Measurements from ENCODE around the gene LRCOL1. TPM values are rescaled to one million over a fixed set of nuclear protein-coding genes. Genes with fewer than 3 reads are reported as not detected.

LRCOL1 gene
- total and polyA plus RNA-seq, 10 of the 15 experiments (the other 5 are each of a cell fraction or from before 2014, with no cell fraction given), result not detected

DNA sequence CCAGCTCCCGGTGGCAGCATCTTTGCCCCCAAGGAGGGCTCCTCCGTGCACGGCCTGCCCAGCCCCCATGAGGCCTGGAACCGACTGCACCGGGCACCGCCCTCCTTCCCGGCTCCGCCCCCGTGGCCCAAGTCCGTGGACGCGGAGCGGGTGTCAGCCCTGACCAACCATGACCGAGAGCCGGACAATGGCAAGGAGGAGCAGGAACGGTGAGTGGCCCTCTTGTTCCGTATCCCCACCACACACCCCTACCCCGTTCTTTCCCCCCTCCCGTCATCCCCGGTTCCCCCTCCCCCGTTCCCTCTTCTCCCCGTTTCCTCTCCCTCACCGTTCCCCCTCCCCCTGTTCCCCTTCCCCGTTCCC lies 28.3 kb downstream of the LRCOL1 start:
- in situ Hi-C loops (cut with MboI) (no loop called here), intact Hi-C loops (cut with micrococcal nuclease; ENCODE audit: unreplicated experiment) (no loop called here)
- ChIA-PET SMC1A (ENCODE audit: uncharacterized antibody, unreplicated experiment) (no interaction called here), POLR2A (no interaction called here), RAD21 (ENCODE audit: unreplicated experiment) (no interaction called here), CTCF (no interaction called here)
- Histone ChIP-seq H2AFZ (ENCODE audit: control insufficient read depth, low read depth, low read length) (no peak overlapping the region), H3K36me3 (ENCODE audit: control insufficient read depth in 2 of 2, insufficient read depth in 2 of 2, low read length in 1 of 2) (peaks cover 0 to 2% of the 10 kb centered on the region in 2 experiments; a peak in 1 of 4 replicates), H3K4me3 (no peak overlapping the region), H3K79me2 (ENCODE audit: control insufficient read depth, insufficient read depth, low read length) (no peaks in the 10 kb centered on the region), H3K4me1 (ENCODE audit: control insufficient read depth, insufficient read depth, low read length) (no peaks in the 10 kb centered on the region), H3K9ac (ENCODE audit: control insufficient read depth, insufficient read depth, low read length) (no peak overlapping the region), H3K27ac (ENCODE audit: control insufficient read depth, insufficient read depth) (no peak overlapping the region), H3K27me3 (replicated peaks in 1 of 2; ENCODE audit: control insufficient read depth in 2 of 2, insufficient read depth in 2 of 2, low read length in 1 of 2) (no peaks in the 10 kb centered on the region), H3K4me2 (ENCODE audit: control insufficient read depth, insufficient read depth) (no peak overlapping the region), H3K9me3 (replicated peaks; ENCODE audit: control insufficient read depth, insufficient read depth, low read length) (no peaks in the 10 kb centered on the region), H4K20me1 (ENCODE audit: control insufficient read depth, insufficient read depth) (no peaks in the 10 kb centered on the region)
- DNase-seq (ENCODE audit: low read depth, low spot score), result no peak
- no peak for FAIRE-seq
- ATAC-seq, result no peak
- WGBS (ENCODE audit: insufficient coverage, insufficient replicate concordance, low lambda C conversion rate, missing lambda C conversion rate), result 92% methylated on average over 15 of the region's 24 CpGs
- TF ChIP-seq, protein P1, sequence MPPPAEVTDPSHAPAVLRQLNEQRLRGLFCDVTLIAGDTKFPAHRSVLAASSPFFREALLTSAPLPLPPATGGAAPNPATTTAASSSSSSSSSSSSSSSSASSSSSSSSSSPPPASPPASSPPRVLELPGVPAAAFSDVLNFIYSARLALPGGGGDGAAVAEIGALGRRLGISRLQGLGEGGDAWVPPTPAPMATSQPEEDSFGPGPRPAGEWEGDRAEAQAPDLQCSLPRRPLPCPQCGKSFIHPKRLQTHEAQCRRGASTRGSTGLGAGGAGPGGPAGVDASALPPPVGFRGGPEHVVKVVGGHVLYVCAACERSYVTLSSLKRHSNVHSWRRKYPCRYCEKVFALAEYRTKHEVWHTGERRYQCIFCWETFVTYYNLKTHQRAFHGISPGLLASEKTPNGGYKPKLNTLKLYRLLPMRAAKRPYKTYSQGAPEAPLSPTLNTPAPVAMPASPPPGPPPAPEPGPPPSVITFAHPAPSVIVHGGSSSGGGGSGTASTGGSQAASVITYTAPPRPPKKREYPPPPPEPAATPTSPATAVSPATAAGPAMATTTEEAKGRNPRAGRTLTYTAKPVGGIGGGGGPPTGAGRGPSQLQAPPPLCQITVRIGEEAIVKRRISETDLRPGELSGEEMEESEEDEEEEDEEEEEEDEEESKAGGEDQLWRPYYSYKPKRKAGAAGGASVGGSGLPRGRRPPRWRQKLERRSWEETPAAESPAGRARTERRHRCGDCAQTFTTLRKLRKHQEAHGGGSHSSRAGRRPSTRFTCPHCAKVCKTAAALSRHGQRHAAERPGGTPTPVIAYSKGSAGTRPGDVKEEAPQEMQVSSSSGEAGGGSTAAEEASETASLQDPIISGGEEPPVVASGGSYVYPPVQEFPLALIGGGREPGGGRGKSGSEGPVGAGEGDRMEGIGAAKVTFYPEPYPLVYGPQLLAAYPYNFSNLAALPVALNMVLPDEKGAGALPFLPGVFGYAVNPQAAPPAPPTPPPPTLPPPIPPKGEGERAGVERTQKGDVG (CRISPR knock-in tag; IDR thresholded peaks at IDR 0.05), result no peak
- TF ChIP-seq NFYA (IDR thresholded peaks at IDR 0.05; ENCODE audit: borderline replicate concordance, low read depth, low read length) (no peak), NRF1 (conservative IDR thresholded peaks at IDR 0.05; ENCODE audit: low read depth, low read length) (no peak), RBBP5 (conservative IDR thresholded peaks at IDR 0.05) (no peak), FOXM1 (IDR thresholded peaks at IDR 0.05; ENCODE audit: low read depth, low read length) (no peak), TCF12 (IDR thresholded peaks at IDR 0.05; ENCODE audit: low read depth, low read length) (no peak), SIX5 (IDR thresholded peaks at IDR 0.05; ENCODE audit: low read depth, low read length, severe bottlenecking) (no peak), ZNF274 (IDR thresholded peaks at IDR 0.05; ENCODE audit: insufficient read depth, insufficient read length) (no peak), IKZF1 (conservative IDR thresholded peaks at IDR 0.05) (no peak), ZNF24 (IDR thresholded peaks at IDR 0.05) (no peak)
- TF ChIP-seq, protein P2, sequence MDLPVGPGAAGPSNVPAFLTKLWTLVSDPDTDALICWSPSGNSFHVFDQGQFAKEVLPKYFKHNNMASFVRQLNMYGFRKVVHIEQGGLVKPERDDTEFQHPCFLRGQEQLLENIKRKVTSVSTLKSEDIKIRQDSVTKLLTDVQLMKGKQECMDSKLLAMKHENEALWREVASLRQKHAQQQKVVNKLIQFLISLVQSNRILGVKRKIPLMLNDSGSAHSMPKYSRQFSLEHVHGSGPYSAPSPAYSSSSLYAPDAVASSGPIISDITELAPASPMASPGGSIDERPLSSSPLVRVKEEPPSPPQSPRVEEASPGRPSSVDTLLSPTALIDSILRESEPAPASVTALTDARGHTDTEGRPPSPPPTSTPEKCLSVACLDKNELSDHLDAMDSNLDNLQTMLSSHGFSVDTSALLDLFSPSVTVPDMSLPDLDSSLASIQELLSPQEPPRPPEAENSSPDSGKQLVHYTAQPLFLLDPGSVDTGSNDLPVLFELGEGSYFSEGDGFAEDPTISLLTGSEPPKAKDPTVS (IDR thresholded peaks at IDR 0.05; ENCODE audit: low read depth, low read length), result no peak
- TF ChIP-seq, protein P3, sequence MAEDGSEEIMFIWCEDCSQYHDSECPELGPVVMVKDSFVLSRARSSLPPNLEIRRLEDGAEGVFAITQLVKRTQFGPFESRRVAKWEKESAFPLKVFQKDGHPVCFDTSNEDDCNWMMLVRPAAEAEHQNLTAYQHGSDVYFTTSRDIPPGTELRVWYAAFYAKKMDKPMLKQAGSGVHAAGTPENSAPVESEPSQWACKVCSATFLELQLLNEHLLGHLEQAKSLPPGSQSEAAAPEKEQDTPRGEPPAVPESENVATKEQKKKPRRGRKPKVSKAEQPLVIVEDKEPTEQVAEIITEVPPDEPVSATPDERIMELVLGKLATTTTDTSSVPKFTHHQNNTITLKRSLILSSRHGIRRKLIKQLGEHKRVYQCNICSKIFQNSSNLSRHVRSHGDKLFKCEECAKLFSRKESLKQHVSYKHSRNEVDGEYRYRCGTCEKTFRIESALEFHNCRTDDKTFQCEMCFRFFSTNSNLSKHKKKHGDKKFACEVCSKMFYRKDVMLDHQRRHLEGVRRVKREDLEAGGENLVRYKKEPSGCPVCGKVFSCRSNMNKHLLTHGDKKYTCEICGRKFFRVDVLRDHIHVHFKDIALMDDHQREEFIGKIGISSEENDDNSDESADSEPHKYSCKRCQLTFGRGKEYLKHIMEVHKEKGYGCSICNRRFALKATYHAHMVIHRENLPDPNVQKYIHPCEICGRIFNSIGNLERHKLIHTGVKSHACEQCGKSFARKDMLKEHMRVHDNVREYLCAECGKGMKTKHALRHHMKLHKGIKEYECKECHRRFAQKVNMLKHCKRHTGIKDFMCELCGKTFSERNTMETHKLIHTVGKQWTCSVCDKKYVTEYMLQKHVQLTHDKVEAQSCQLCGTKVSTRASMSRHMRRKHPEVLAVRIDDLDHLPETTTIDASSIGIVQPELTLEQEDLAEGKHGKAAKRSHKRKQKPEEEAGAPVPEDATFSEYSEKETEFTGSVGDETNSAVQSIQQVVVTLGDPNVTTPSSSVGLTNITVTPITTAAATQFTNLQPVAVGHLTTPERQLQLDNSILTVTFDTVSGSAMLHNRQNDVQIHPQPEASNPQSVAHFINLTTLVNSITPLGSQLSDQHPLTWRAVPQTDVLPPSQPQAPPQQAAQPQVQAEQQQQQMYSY (CRISPR knock-in tag; IDR thresholded peaks at IDR 0.05), result no peak
- TF ChIP-seq, protein P4, sequence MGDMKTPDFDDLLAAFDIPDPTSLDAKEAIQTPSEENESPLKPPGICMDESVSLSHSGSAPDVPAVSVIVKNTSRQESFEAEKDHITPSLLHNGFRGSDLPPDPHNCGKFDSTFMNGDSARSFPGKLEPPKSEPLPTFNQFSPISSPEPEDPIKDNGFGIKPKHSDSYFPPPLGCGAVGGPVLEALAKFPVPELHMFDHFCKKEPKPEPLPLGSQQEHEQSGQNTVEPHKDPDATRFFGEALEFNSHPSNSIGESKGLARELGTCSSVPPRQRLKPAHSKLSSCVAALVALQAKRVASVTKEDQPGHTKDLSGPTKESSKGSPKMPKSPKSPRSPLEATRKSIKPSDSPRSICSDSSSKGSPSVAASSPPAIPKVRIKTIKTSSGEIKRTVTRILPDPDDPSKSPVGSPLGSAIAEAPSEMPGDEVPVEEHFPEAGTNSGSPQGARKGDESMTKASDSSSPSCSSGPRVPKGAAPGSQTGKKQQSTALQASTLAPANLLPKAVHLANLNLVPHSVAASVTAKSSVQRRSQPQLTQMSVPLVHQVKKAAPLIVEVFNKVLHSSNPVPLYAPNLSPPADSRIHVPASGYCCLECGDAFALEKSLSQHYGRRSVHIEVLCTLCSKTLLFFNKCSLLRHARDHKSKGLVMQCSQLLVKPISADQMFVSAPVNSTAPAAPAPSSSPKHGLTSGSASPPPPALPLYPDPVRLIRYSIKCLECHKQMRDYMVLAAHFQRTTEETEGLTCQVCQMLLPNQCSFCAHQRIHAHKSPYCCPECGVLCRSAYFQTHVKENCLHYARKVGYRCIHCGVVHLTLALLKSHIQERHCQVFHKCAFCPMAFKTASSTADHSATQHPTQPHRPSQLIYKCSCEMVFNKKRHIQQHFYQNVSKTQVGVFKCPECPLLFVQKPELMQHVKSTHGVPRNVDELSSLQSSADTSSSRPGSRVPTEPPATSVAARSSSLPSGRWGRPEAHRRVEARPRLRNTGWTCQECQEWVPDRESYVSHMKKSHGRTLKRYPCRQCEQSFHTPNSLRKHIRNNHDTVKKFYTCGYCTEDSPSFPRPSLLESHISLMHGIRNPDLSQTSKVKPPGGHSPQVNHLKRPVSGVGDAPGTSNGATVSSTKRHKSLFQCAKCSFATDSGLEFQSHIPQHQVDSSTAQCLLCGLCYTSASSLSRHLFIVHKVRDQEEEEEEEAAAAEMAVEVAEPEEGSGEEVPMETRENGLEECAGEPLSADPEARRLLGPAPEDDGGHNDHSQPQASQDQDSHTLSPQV (IDR thresholded peaks at IDR 0.05), result no peak
- BruUV-seq (replicated peaks), result no TSS peak
